Measurements from ENCODE around the gene AHI1.

GRCh38 chr6:135260612-135261011 lies 236.9 kb downstream of the AHI1 start:
- TF ChIP-seq ZC3H4 (CRISPR knock-in tag; IDR thresholded peaks at IDR 0.05; ENCODE audit: borderline replicate concordance) (no peak), POLR2A (IDR thresholded peaks at IDR 0.05; ENCODE audit: insufficient read depth in 1 of 2, low read depth in 2 of 2, low read length in 2 of 2) (no peak), EZH2 (conservative IDR thresholded peaks at IDR 0.05; ENCODE audit: low read depth, low read length) (no peak), ZNF557 (CRISPR knock-in tag; IDR thresholded peaks at IDR 0.05) (no peak), SP1 (IDR thresholded peaks at IDR 0.05) (no peak), SP1 (CRISPR knock-in tag; IDR thresholded peaks at IDR 0.05) (no peak)
